HepG2 (cell line): ENCODE data around the gene SS18L1. TPM values are rescaled to one million over a fixed set of nuclear protein-coding genes. Genes with fewer than 3 reads are reported as not detected.

ENCODE experiments used
- BCLAF1 ChIP-seq: fragments of 450-650 bp; IDR thresholded peaks from 2 replicates; pipeline ENCODE4 v1.6.1; 2017; ENCODE audit warnings: mild to moderate bottlenecking
- HNF4G ChIP-seq, 2 experiments: sonication (generic) in 1 of 2; formaldehyde crosslinking in 1 of 2; IDR thresholded peaks; 2 replicates each; pipeline versions ENCODE4 v1.4.0 to v1.6.1; 2011 to 2020; ENCODE audit warnings: borderline replicate concordance in 2 of 2, low read depth in 2 of 2, mild to moderate bottlenecking in 2 of 2, low read length in 1 of 2, missing genetic modification reagents in 1 of 2, moderate library complexity in 1 of 2
- HNRNPH1 ChIP-seq: fragments of 200-400 bp; formaldehyde crosslinking; optimal IDR thresholded peaks from 2 replicates; pipeline ENCODE3; 2017; ENCODE audit warnings: mild to moderate bottlenecking, low read depth, low read length
- KAT8 ChIP-seq: IDR thresholded peaks from 2 replicates; pipeline ENCODE4 v1.6.1; 2016; ENCODE audit warnings: missing genetic modification reagents, missing compliant biosample characterization
- POLR2AphosphoS5 ChIP-seq: IDR thresholded peaks from 2 replicates; pipeline ENCODE4 v1.6.1; 2012; ENCODE audit warnings: low read depth, low read length
- RERE ChIP-seq: IDR thresholded peaks from 2 replicates; pipeline ENCODE4 v1.6.1; 2016; ENCODE audit warnings: low read depth, missing genetic modification reagents, missing compliant biosample characterization
- SMARCE1 ChIP-seq: fragments of 450-650 bp; IDR thresholded peaks from 2 replicates; pipeline ENCODE4 v1.6.1; 2017; ENCODE audit warnings: borderline replicate concordance
- SP4 ChIP-seq: sonication (generic); formaldehyde crosslinking; IDR thresholded peaks from 2 replicates; pipeline ENCODE4 v1.8.1; 2023; ENCODE audit warnings: mild to moderate bottlenecking, missing genetic modification reagents
- ZBTB2 ChIP-seq: sonication (generic); formaldehyde crosslinking; IDR thresholded peaks from 2 replicates; pipeline ENCODE4 v1.8.0; 2022; ENCODE audit warnings: low read depth, missing genetic modification reagents
- ZNF121 ChIP-seq: sonication (generic); formaldehyde crosslinking; IDR thresholded peaks from 2 replicates; pipeline ENCODE4 v1.5.0; 2020; ENCODE audit warnings: mild to moderate bottlenecking, missing genetic modification reagents
- ZNF281 ChIP-seq: sonication (generic); formaldehyde crosslinking; IDR thresholded peaks from 2 replicates; pipeline ENCODE4 v1.4.0; 2020; ENCODE audit warnings: missing genetic modification reagents, borderline replicate concordance
- ZNF589 ChIP-seq: sonication (generic); formaldehyde crosslinking; conservative IDR thresholded peaks from 2 replicates; pipeline ENCODE4 v1.8.0; 2022; ENCODE audit warnings: mild to moderate bottlenecking, moderate library complexity, missing genetic modification reagents
- ZNF597 ChIP-seq: sonication (generic); formaldehyde crosslinking; IDR thresholded peaks from 2 replicates; pipeline ENCODE4 v1.5.0; 2020; ENCODE audit warnings: missing genetic modification reagents
- ZNF616 ChIP-seq: sonication (generic); formaldehyde crosslinking; IDR thresholded peaks from 2 replicates; pipeline ENCODE4 v1.5.0; 2020; ENCODE audit warnings: low read depth, mild to moderate bottlenecking, missing genetic modification reagents
- ZNF672 ChIP-seq: sonication (generic); formaldehyde crosslinking; IDR thresholded peaks from 2 replicates; pipeline ENCODE4 v1.8.1; 2022; ENCODE audit warnings: missing genetic modification reagents
- polyA plus RNA-seq, 8 experiments: library from polyadenylated mRNA; depleted of rRNA in 3 of 8; stranded (reverse) in 7 of 8; unstranded in 1 of 8; fragments of >200 nt; fragmentation: Illumina TruSeq in 4 of 8; extraction: Trizol in 4 of 8; gene quantifications; 2 replicates each; pipeline versions ENCODE4 v1.2.1 to v1.2.3, GENCODE V29; 2011 to 2016; ENCODE audit warnings: low read depth in 4 of 8, missing spikeins in 1 of 8, mixed read lengths in 1 of 8; ENCODE audit not compliant: insufficient read depth in 1 of 8
- total RNA-seq, 5 experiments: library from RNA; depleted of rRNA; stranded (reverse); fragments of >200 nt; fragmentation: Illumina TruSeq; extraction: Trizol; gene quantifications; 2 replicates each; pipeline ENCODE4 v1.2.3, GENCODE V29; 2016; ENCODE audit warnings: low read depth in 1 of 5

Gene SS18L1
- total and polyA plus RNA-seq, 2 of the 13 experiments (the other 11 are each of a cell fraction or from before 2014, with no cell fraction given), result 17.8 to 27.6 TPM

- TF ChIP-seq KAT8 (CRISPR knock-in tag) (0 out of 2 replicates have a peak, but pooled peaks have one; percentile 4), ZNF121 (CRISPR knock-in tag) (no peak), ZNF616 (CRISPR knock-in tag) (0 out of 2 replicates have a peak, but pooled peaks have one; percentile 12), ZNF589 (CRISPR knock-in tag) (no peak), POLR2AphosphoS5 (no peak), BCLAF1 (no peak), ZNF597 (no peak), RERE (CRISPR knock-in tag) (no peak), SMARCE1 (no peak), HNF4G (IDR thresholded peaks at IDR 0.05; ENCODE audit: borderline replicate concordance, low read depth, low read length) (no peak), HNF4G (CRISPR knock-in tag; IDR thresholded peaks at IDR 0.05; ENCODE audit: borderline replicate concordance, low read depth) (0 out of 2 replicates have a peak, but pooled peaks have one; percentile 12), ZNF281 (no peak), HNRNPH1 (no peak), ZBTB2 (CRISPR knock-in tag) (0 out of 2 replicates have a peak, but pooled peaks have one; percentile 28), SP4 (CRISPR knock-in tag) (no peak), ZNF672 (0 out of 2 replicates have a peak, but pooled peaks have one; percentile 58)
These were observed 42.5 kb downstream of the SS18L1 start (continued) for GRCh38 chr20:62186096-62186426.
